Fibroblast of lung (primary cell): ENCODE data around the gene MAML3. TPM values are rescaled to one million over a fixed set of nuclear protein-coding genes. Genes with fewer than 3 reads are reported as not detected.

Experiments
- DNase-seq, 2 donors: peaks; one replicate each; pipeline versions ENCODE4 v3.0.0 to v3.0.0-alpha.2; 2010; ENCODE audit warnings: low read depth in 2 of 2
- H2AFZ ChIP-seq: 2 replicates; pipeline ENCODE4 v1.5.1; 2012; ENCODE audit warnings: low read length, control low read depth, inconsistent platforms
- H3K27ac ChIP-seq: 2 replicates; pipeline ENCODE4 v1.5.1; 2011; ENCODE audit warnings: low read length, control low read depth; ENCODE audit not compliant: insufficient read depth
- H3K27me3 ChIP-seq: 2 replicates; pipeline ENCODE4 v1.5.1; 2011; ENCODE audit warnings: mild to moderate bottlenecking, low read length; ENCODE audit not compliant: control insufficient read depth, insufficient read depth
- H3K36me3 ChIP-seq: 2 replicates; pipeline ENCODE4 v1.5.1; 2011; ENCODE audit warnings: low read length; ENCODE audit not compliant: control insufficient read depth, insufficient read depth
- H3K4me1 ChIP-seq: 2 replicates; pipeline ENCODE4 v1.5.1; 2011; ENCODE audit warnings: low read length; ENCODE audit not compliant: control insufficient read depth, insufficient read depth; ENCODE audit errors: extremely low read depth
- H3K4me2 ChIP-seq: 2 replicates; pipeline ENCODE4 v1.5.1; 2011; ENCODE audit warnings: low read length, control low read depth; ENCODE audit not compliant: insufficient read depth; ENCODE audit errors: extremely low read depth
- H3K4me3 ChIP-seq, 4 experiments: fragments of 200-600 bp in 1 of 4; sonication (generic) in 1 of 4; replicated peaks in 1 of 4; 2 replicates each; pipeline ENCODE4 v1.5.1; 2011 to 2016; ENCODE audit warnings: low read length in 4 of 4, low read depth in 3 of 4, mild to moderate bottlenecking in 3 of 4, control low read depth in 2 of 4, inconsistent platforms in 1 of 4, mixed read lengths in 1 of 4; ENCODE audit not compliant: insufficient read depth in 1 of 4; ENCODE audit errors: control extremely low read depth in 1 of 4
- H3K79me2 ChIP-seq: 2 replicates; pipeline ENCODE4 v1.5.1; 2012; ENCODE audit warnings: mild to moderate bottlenecking, low read length, inconsistent platforms; ENCODE audit not compliant: control insufficient read depth, insufficient read depth
- H3K9ac ChIP-seq: 2 replicates; pipeline ENCODE4 v1.5.1; 2011; ENCODE audit warnings: mild to moderate bottlenecking, low read length, control low read depth; ENCODE audit not compliant: insufficient read depth
- H3K9me3 ChIP-seq: 2 replicates; pipeline ENCODE4 v1.5.1; 2012; ENCODE audit warnings: low read depth, low read length; ENCODE audit not compliant: control insufficient read depth, insufficient read depth
- H4K20me1 ChIP-seq: 2 replicates; pipeline ENCODE4 v1.5.1; 2011; ENCODE audit warnings: low read length; ENCODE audit not compliant: control insufficient read depth, insufficient read depth; ENCODE audit errors: extremely low read depth
- CTCF ChIP-seq, 2 donors: IDR thresholded peaks in 1 of 2; conservative IDR thresholded peaks in 1 of 2; 1 replicate in 1 of 2; 2 replicates in 1 of 2; pipeline ENCODE4 v1.5.1; 2011 to 2012; ENCODE audit warnings: low read length in 2 of 2, control low read depth in 1 of 2, inconsistent platforms in 1 of 2, low read depth in 1 of 2, mild to moderate bottlenecking in 1 of 2
- EZH2 ChIP-seq: IDR thresholded peaks from 2 replicates; pipeline ENCODE4 v1.5.1; 2012; ENCODE audit warnings: low read length, control low read depth, mild to moderate bottlenecking; ENCODE audit errors: missing control alignments
- polyA plus RNA-seq, 2 donors: library from polyadenylated mRNA; depleted of rRNA in 1 of 2; stranded (reverse) in 1 of 2; unstranded in 1 of 2; fragments of >200 nt; gene quantifications; 2 replicates each; pipeline ENCODE4 v1.2.1, GENCODE V29; 2011 to 2012; ENCODE audit warnings: missing spikeins in 1 of 2
- total RNA-seq: library from RNA; depleted of rRNA; stranded (reverse); fragments of >200 nt; gene quantifications from 2 replicates; pipeline ENCODE4 v1.2.1, GENCODE V29; 2014

MAML3 gene
- total and polyA plus RNA-seq, 2 donors (not counting 1 experiment from before 2014, with no cell fraction given), result 2.0 to 2.8 TPM

- no peak overlapping the region for H3K4me2 ChIP-seq
- H3K27me3 ChIP-seq, result no peaks in the 10 kb centered on the region
- TF ChIP-seq CTCF (conservative IDR thresholded peaks at IDR 0.05 in 1 of 2, IDR thresholded peaks at IDR 0.05 in 1 of 2; ENCODE audit: low read depth in 1 of 2, low read length in 2 of 2) (no peak), EZH2 (no peak)
- H2AFZ ChIP-seq, result no peak overlapping the region
- H3K79me2 ChIP-seq, result no peaks in the 10 kb centered on the region
- H3K9ac ChIP-seq, result no peak overlapping the region
- H3K4me3 ChIP-seq, result no peak overlapping the region
- H3K36me3 ChIP-seq, result no peaks in the 10 kb centered on the region
- no peak for DNase-seq
- no peaks in the 10 kb centered on the region for H4K20me1 ChIP-seq
- no peaks in the 10 kb centered on the region for H3K9me3 ChIP-seq
- no peaks in the 10 kb centered on the region for H3K4me1 ChIP-seq
- H3K27ac ChIP-seq, result no peak overlapping the region
These were observed 476.9 kb downstream of the MAML3 start for GRCh38 chr4:139676913-139677585.

- no peaks in the 10 kb centered on the region for H3K9me3 ChIP-seq
These were observed 477.6 kb downstream of the MAML3 start for GRCh38 chr4:139676365-139676764.

DNA sequence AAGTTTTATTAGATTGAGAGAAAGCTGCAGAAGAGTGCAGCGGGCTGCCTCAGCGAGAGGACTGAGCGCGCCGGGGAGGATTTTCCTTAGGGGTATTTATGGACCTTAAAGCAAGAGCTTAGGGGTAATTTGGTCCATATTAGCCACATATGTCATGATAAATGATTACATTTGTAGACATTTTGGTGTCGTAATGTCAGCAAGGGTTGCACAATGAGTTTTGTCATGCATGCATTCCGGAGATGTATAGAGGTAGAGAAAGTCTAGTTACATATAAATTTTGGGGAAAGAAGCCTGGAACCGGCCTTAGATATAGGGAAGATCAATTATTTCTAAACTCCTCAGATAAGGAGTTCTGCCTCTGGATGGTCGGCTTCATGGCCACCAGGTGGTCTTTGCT, 478.3 kb downstream of the MAML3 start:
- peaks cover 2% of the 10 kb centered on the region for H3K27me3 ChIP-seq
- no peak overlapping the region for H3K4me3 ChIP-seq
- H3K4me1 ChIP-seq, result no peaks in the 10 kb centered on the region
- H3K79me2 ChIP-seq, result no peaks in the 10 kb centered on the region
- H3K27ac ChIP-seq, result no peak overlapping the region
- H3K4me2 ChIP-seq, result no peak overlapping the region
- no peak overlapping the region for H3K9ac ChIP-seq
- H3K9me3 ChIP-seq, result no peaks in the 10 kb centered on the region
- no peaks in the 10 kb centered on the region for H3K36me3 ChIP-seq
- no peaks in the 10 kb centered on the region for H4K20me1 ChIP-seq
- H2AFZ ChIP-seq, result no peak overlapping the region
- DNase-seq, result no peak
- no peak for TF ChIP-seq CTCF (conservative IDR thresholded peaks at IDR 0.05 in 1 of 2, IDR thresholded peaks at IDR 0.05 in 1 of 2; ENCODE audit: low read depth in 1 of 2, low read length in 2 of 2)
- no peak for TF ChIP-seq EZH2

More at GRCh38 chr4:139676365-139676764, 477.6 kb downstream of the MAML3 start:
- no peak overlapping the region for H3K4me3 ChIP-seq
- no peak overlapping the region for H3K9ac ChIP-seq
- no peak for DNase-seq
- TF ChIP-seq CTCF (conservative IDR thresholded peaks at IDR 0.05 in 1 of 2, IDR thresholded peaks at IDR 0.05 in 1 of 2; ENCODE audit: low read depth in 1 of 2, low read length in 2 of 2) (no peak), EZH2 (no peak)
- H4K20me1 ChIP-seq, result no peaks in the 10 kb centered on the region
- H3K4me1 ChIP-seq, result no peaks in the 10 kb centered on the region
- H3K27ac ChIP-seq, result no peak overlapping the region
- H3K79me2 ChIP-seq, result no peaks in the 10 kb centered on the region
- H3K4me2 ChIP-seq, result no peak overlapping the region
- no peak overlapping the region for H2AFZ ChIP-seq
- H3K36me3 ChIP-seq, result no peaks in the 10 kb centered on the region
- no peaks in the 10 kb centered on the region for H3K27me3 ChIP-seq
